ENCODE data around the gene SLC2A13. TPM values are rescaled to one million over a fixed set of nuclear protein-coding genes. Genes with fewer than 3 reads are reported as not detected.

Gene SLC2A13
- total and polyA plus RNA-seq, 10 donors = 1.1 to 17.1 (median 7.6) TPM

- Histone ChIP-seq H3K27ac (no peak overlapping the region), H3K27me3 (replicated peaks in 1 of 7) (no peaks in the 10 kb centered on the region), H3K4me3 (no peak overlapping the region), H3K36me3 (peaks cover 0 to 6% (median 0%) of the 10 kb centered on the region in 6 donors), H3K4me1 (no peaks in the 10 kb centered on the region), H3K9me3 (no peaks in the 10 kb centered on the region)
- intact Hi-C loops (cut with DNase I; ENCODE audit: low total_unique reads) = no loop called here
- WGBS, 5 donors = 96 to 98% (median 97%) methylated on average over 5 of the region's 5 CpGs
- DNase-seq = no peak
- TF ChIP-seq CTCF (IDR thresholded peaks at IDR 0.05 in 8 of 11, conservative IDR thresholded peaks at IDR 0.05 in 3 of 11) = no peak
- TF ChIP-seq POLR2AphosphoS5 (IDR thresholded peaks at IDR 0.05) = no peak
- TF ChIP-seq POLR2A (IDR thresholded peaks at IDR 0.05) = no peak
These were observed 77.6 kb downstream of the SLC2A13 start for GRCh38 chr12:40028296-40028695.

GRCh38 chr12:40022850-40023249 lies 83.0 kb downstream of the SLC2A13 start:
- Histone ChIP-seq H3K9me3 (no peaks in the 10 kb centered on the region), H3K27me3 (replicated peaks in 1 of 7) (no peaks in the 10 kb centered on the region), H3K4me1 (no peaks in the 10 kb centered on the region), H3K27ac (no peak overlapping the region), H3K4me3 (no peak overlapping the region), H3K36me3 (peaks cover 0 to 6% (median 0%) of the 10 kb centered on the region in 6 donors)
- DNase-seq = no peak
- intact Hi-C loops (cut with DNase I; ENCODE audit: low total_unique reads) = no loop called here
- TF ChIP-seq POLR2AphosphoS5 (IDR thresholded peaks at IDR 0.05) (no peak), CTCF (IDR thresholded peaks at IDR 0.05 in 8 of 11, conservative IDR thresholded peaks at IDR 0.05 in 3 of 11) (no peak), POLR2A (IDR thresholded peaks at IDR 0.05) (no peak)

- H3K4me3 ChIP-seq = no peak overlapping the region
- DNase-seq = no peak
- no peaks in the 10 kb centered on the region for H3K36me3 ChIP-seq
- TF ChIP-seq POLR2AphosphoS5 (IDR thresholded peaks at IDR 0.05) = no peak
- no peak for TF ChIP-seq CTCF (IDR thresholded peaks at IDR 0.05 in 8 of 11, conservative IDR thresholded peaks at IDR 0.05 in 3 of 11)
- no peak for TF ChIP-seq POLR2A (IDR thresholded peaks at IDR 0.05)
- H3K4me1 ChIP-seq = no peaks in the 10 kb centered on the region
- no peaks in the 10 kb centered on the region for H3K9me3 ChIP-seq
- H3K27me3 ChIP-seq (replicated peaks in 1 of 7) = no peaks in the 10 kb centered on the region
- WGBS, 5 donors = 87 to 96% (median 90%) methylated on average over 4 of the region's 4 CpGs
- H3K27ac ChIP-seq = no peak overlapping the region
- intact Hi-C loops (cut with DNase I; ENCODE audit: low total_unique reads) = no loop called here
These were observed 85.6 kb downstream of the SLC2A13 start for GRCh38 chr12:40020261-40020691.

GRCh38 chr12:40017488-40017887 lies 88.4 kb downstream of the SLC2A13 start:
- intact Hi-C loops (cut with DNase I; ENCODE audit: low total_unique reads) = no loop called here
- H3K4me1 ChIP-seq = peaks cover 0 to 9% (median 5%) of the 10 kb centered on the region in 6 donors
- no peak overlapping the region for H3K4me3 ChIP-seq
- no peaks in the 10 kb centered on the region for H3K9me3 ChIP-seq
- TF ChIP-seq POLR2A (IDR thresholded peaks at IDR 0.05) (no peak), CTCF (IDR thresholded peaks at IDR 0.05 in 8 of 11, conservative IDR thresholded peaks at IDR 0.05 in 3 of 11) (no peak)
- H3K27me3 ChIP-seq (replicated peaks in 1 of 7) = no peaks in the 10 kb centered on the region
- no peak overlapping the region for H3K27ac ChIP-seq
- DNase-seq = no peak
- 92 to 100% (median 95%) methylated on average over 1 of the region's 1 CpG for WGBS, 5 donors
- H3K36me3 ChIP-seq = no peaks in the 10 kb centered on the region
